HepG2 (cell line): ENCODE measurements around the gene ETS2. TPM values are rescaled to one million over a fixed set of nuclear protein-coding genes. Genes with fewer than 3 reads are reported as not detected.

ENCODE experiments used
- ATAC-seq: fragments of 200-7000 bp; cut with Tn5 transposase; 3 replicates; pipeline ENCODE4 v1.9.1; 2020; ENCODE audit warnings: mild to moderate bottlenecking, moderate library complexity
- BruUV-seq: library from RNA; stranded (reverse); fragments of 400-500 nt; replicated peaks from 2 replicates; lab custom pipeline; 2021; lab: Mats Ljungman, UMichigan
- CTCF ChIA-PET: fragments of 300-600 bp; formaldehyde crosslinking; extraction: SDS; loops from one replicate; lab custom pipeline; 2021; ENCODE audit warnings: low total read pairs, inconsistent platforms, low intra/inter-chr PET ratio; lab: Yijun Ruan, JAX
- POLR2A ChIA-PET: fragments of 350-600 bp; sonication (Branson Sonifier 250); formaldehyde crosslinking; loops from one replicate; lab custom pipeline; 2020; ENCODE audit warnings: antibody characterized with exemption, inconsistent platforms; lab: Yijun Ruan, JAX
- DNase-seq: peaks from one replicate; pipeline ENCODE4 v3.0.0-alpha.2; 2015; ENCODE audit warnings: low spot score
- FAIRE-seq: peaks from 3 replicates; lab custom pipeline; 2011; peaks lifted over from hg19 to GRCh38; lab: Jason Lieb, UNC
- H2AFZ ChIP-seq: one replicate; pipeline ENCODE4 v1.6.1; 2011; ENCODE audit warnings: low read length, inconsistent platforms
- H3K27ac ChIP-seq: fragments of 300-600 bp; 3 replicates; pipeline ENCODE4 v1.8.0; 2011; ENCODE audit warnings: mixed run types, mild to moderate bottlenecking, mixed read lengths, low read length, inconsistent platforms; ENCODE audit not compliant: insufficient read depth; ENCODE audit errors: extremely low read length
- H3K27me3 ChIP-seq, 2 experiments: fragments of 200-600 bp in 1 of 2; 2 replicates in 1 of 2; 3 replicates in 1 of 2; pipeline versions ENCODE4 v1.6.0 to v1.8.0; 2011; ENCODE audit warnings: low read length in 2 of 2, mild to moderate bottlenecking in 2 of 2, moderate library complexity in 2 of 2, inconsistent platforms in 1 of 2; ENCODE audit not compliant: insufficient read depth in 2 of 2, control insufficient read depth in 1 of 2
- H3K36me3 ChIP-seq, 2 experiments: fragments of 200-600 bp in 1 of 2; replicated peaks in 1 of 2; 2 replicates in 1 of 2; 3 replicates in 1 of 2; pipeline versions ENCODE4 v1.5.1 to v1.8.0; 2011; ENCODE audit warnings: low read length in 2 of 2, inconsistent platforms in 1 of 2; ENCODE audit not compliant: insufficient read depth in 2 of 2, control insufficient read depth in 1 of 2
- H3K4me1 ChIP-seq: 2 replicates; pipeline ENCODE4 v1.5.1; 2012; ENCODE audit warnings: low read length, inconsistent platforms; ENCODE audit not compliant: insufficient read depth
- H3K4me2 ChIP-seq: 2 replicates; pipeline ENCODE4 v1.6.0; 2011; ENCODE audit warnings: low read depth, low read length, inconsistent platforms
- H3K4me3 ChIP-seq, 3 experiments: fragments of 200-600 bp in 1 of 3; sonication (generic), shearing (Covaris generic) in 1 of 3; replicated peaks in 1 of 3; 2 replicates each; pipeline ENCODE4 v1.5.1; 2011 to 2016; ENCODE audit warnings: low read length in 3 of 3, inconsistent platforms in 2 of 3, low read depth in 2 of 3, mild to moderate bottlenecking in 2 of 3, control low read depth in 1 of 3, mixed read lengths in 1 of 3; ENCODE audit not compliant: insufficient read depth in 1 of 3
- H3K79me2 ChIP-seq: one replicate; pipeline ENCODE4 v1.6.1; 2011; ENCODE audit warnings: low read length, inconsistent platforms; ENCODE audit not compliant: insufficient read depth
- H3K9ac ChIP-seq: 2 replicates; pipeline ENCODE4 v1.6.0; 2011; ENCODE audit warnings: mild to moderate bottlenecking, low read depth, low read length, inconsistent platforms; ENCODE audit not compliant: insufficient read depth
- H3K9me3 ChIP-seq: 2 replicates; pipeline ENCODE4 v1.5.1; 2012; ENCODE audit warnings: mild to moderate bottlenecking, low read length
- H4K20me1 ChIP-seq: 2 replicates; pipeline ENCODE4 v1.6.0; 2011; ENCODE audit warnings: inconsistent platforms, mild to moderate bottlenecking, low read length, moderate library complexity; ENCODE audit not compliant: insufficient read depth
- ARID4A ChIP-seq: sonication (generic); formaldehyde crosslinking; IDR thresholded peaks from 2 replicates; pipeline ENCODE4 v1.5.0; 2020; ENCODE audit warnings: mild to moderate bottlenecking, missing genetic modification reagents, borderline replicate concordance
- ATF4 ChIP-seq, 2 experiments: fragments of 450-650 bp in 1 of 2; sonication (generic) in 1 of 2; formaldehyde crosslinking; IDR thresholded peaks; 2 replicates each; pipeline versions ENCODE4 v1.5.0 to v1.8.0; 2020 to 2022; ENCODE audit warnings: mild to moderate bottlenecking in 1 of 2, missing genetic modification reagents in 1 of 2
- ATF5 ChIP-seq: sonication (generic); formaldehyde crosslinking; IDR thresholded peaks from 2 replicates; pipeline ENCODE4 v1.4.0; 2020; ENCODE audit warnings: mild to moderate bottlenecking, low read depth, missing genetic modification reagents
- CREBL2 ChIP-seq: sonication (generic); formaldehyde crosslinking; IDR thresholded peaks from 2 replicates; pipeline ENCODE4 v1.8.1; 2023; ENCODE audit warnings: missing genetic modification reagents, mild to moderate bottlenecking, borderline replicate concordance
- ISX ChIP-seq: sonication (generic); formaldehyde crosslinking; conservative IDR thresholded peaks from 2 replicates; pipeline ENCODE4 v1.5.0; 2020; ENCODE audit warnings: missing genetic modification reagents
- PHF20 ChIP-seq: sonication (generic); formaldehyde crosslinking; IDR thresholded peaks from 2 replicates; pipeline ENCODE4 v1.5.0; 2020; ENCODE audit warnings: mild to moderate bottlenecking, missing genetic modification reagents
- ZEB1 ChIP-seq: IDR thresholded peaks from 2 replicates; pipeline ENCODE4 v1.6.1; 2012; ENCODE audit warnings: mild to moderate bottlenecking, low read depth, inconsistent platforms; ENCODE audit not compliant: insufficient replicate concordance
- ZFP36L2 ChIP-seq: sonication (generic); formaldehyde crosslinking; IDR thresholded peaks from 2 replicates; pipeline ENCODE4 v1.4.0; 2020; ENCODE audit warnings: missing genetic modification reagents
- ZMYM4 ChIP-seq: sonication (generic); formaldehyde crosslinking; IDR thresholded peaks from 2 replicates; pipeline ENCODE4 v1.8.1; 2023; ENCODE audit warnings: mild to moderate bottlenecking, missing genetic modification reagents
- ZNF12 ChIP-seq: sonication (generic); formaldehyde crosslinking; IDR thresholded peaks from 2 replicates; pipeline ENCODE4 v1.5.0; 2020; ENCODE audit warnings: missing genetic modification reagents
- ZNF761 ChIP-seq: sonication (generic); formaldehyde crosslinking; conservative IDR thresholded peaks from 2 replicates; pipeline ENCODE4 v1.4.0; 2020; ENCODE audit warnings: mild to moderate bottlenecking, missing genetic modification reagents
- WGBS: methylation state at CpG from one replicate; pipeline ENCODE4 v1.1.6; 2017; ENCODE audit warnings: low lambda C conversion rate; 5-methylcytosine and 5-hydroxymethylcytosine counted together
- in situ Hi-C: cut with HindIII; loops from 2 replicates; pipeline ENCODE4 v1.10.0; 2017; ENCODE audit warnings: low pct_unique_long_range_greater_than_20kb; ENCODE audit not compliant: extremely low pct_ligation_motif_present
- intact Hi-C: fragments of 100-400 bp; cut with micrococcal nuclease; formaldehyde crosslinking; loops from one replicate; pipeline ENCODE4 v1.10.0; 2022; ENCODE audit not compliant: unreplicated experiment
- polyA plus RNA-seq, 8 experiments: library from polyadenylated mRNA; depleted of rRNA in 3 of 8; stranded (reverse) in 7 of 8; unstranded in 1 of 8; fragments of >200 nt; fragmentation: Illumina TruSeq in 4 of 8; extraction: Trizol in 4 of 8; gene quantifications; 2 replicates each; pipeline versions ENCODE4 v1.2.1 to v1.2.3, GENCODE V29; 2011 to 2016; ENCODE audit warnings: low read depth in 4 of 8, missing spikeins in 1 of 8, mixed read lengths in 1 of 8; ENCODE audit not compliant: insufficient read depth in 1 of 8
- total RNA-seq, 5 experiments: library from RNA; depleted of rRNA; stranded (reverse); fragments of >200 nt; fragmentation: Illumina TruSeq; extraction: Trizol; gene quantifications; 2 replicates each; pipeline ENCODE4 v1.2.3, GENCODE V29; 2016; ENCODE audit warnings: low read depth in 1 of 5

The ETS2 gene
- total and polyA plus RNA-seq, 2 of the 13 experiments (the other 11 are each of a cell fraction or from before 2014, with no cell fraction given) = 24.6 to 64.4 TPM

GRCh38 chr21:38851101-38851500 is 45.4 kb downstream of the ETS2 start:
- Histone ChIP-seq H3K4me1 (peaks cover 39% of the 10 kb centered on the region), H3K27me3 (no peaks in the 10 kb centered on the region), H3K79me2 (no peaks in the 10 kb centered on the region), H3K4me2 (no peak overlapping the region), H3K27ac (no peak overlapping the region), H3K9me3 (no peaks in the 10 kb centered on the region), H2AFZ (no peak overlapping the region), H4K20me1 (no peaks in the 10 kb centered on the region), H3K4me3 (no peak overlapping the region), H3K9ac (no peak overlapping the region), H3K36me3 (no peaks in the 10 kb centered on the region)
- CTCF ChIA-PET = no interaction called here
- no TSS peak for BruUV-seq
- intact Hi-C loops (no loop called here), in situ Hi-C loops (no loop called here)
- DNase-seq (no peak), FAIRE-seq (no peak), ATAC-seq (no peak)
- POLR2A ChIA-PET = no interaction called here
- TF ChIP-seq CREBL2 = no peak
- no peak for TF ChIP-seq ATF4 (CRISPR knock-in tag; IDR thresholded peaks at IDR 0.05)
- TF ChIP-seq ISX (CRISPR knock-in tag) = no peak
- TF ChIP-seq ZMYM4 (CRISPR knock-in tag) = no peak
- TF ChIP-seq PHF20 (CRISPR knock-in tag) = no peak
- no peak for TF ChIP-seq ZNF12 (CRISPR knock-in tag)
- no peak for TF ChIP-seq ATF5 (CRISPR knock-in tag)
- no peak for TF ChIP-seq ZEB1
- no peak for TF ChIP-seq ZFP36L2
- no peak for TF ChIP-seq ARID4A (CRISPR knock-in tag)
- TF ChIP-seq ZNF761 = no peak
- WGBS = 100% methylated on average over 1 of the region's 1 CpG
